ENCODE measurements around the gene KDM6B. TPM values are rescaled to one million over a fixed set of nuclear protein-coding genes. Genes with fewer than 3 reads are reported as not detected.

Gene KDM6B
- total RNA-seq, 1 experiment from 2014 or later = 19.9 TPM

GRCh38 chr17:7867881-7868329 is 33.9 kb downstream of the KDM6B start:
- peaks cover under 1% of the 10 kb centered on the region; the same call in 1 of the 2 replicates for H3K4me1 ChIP-seq (ENCODE audit: control insufficient read depth, insufficient read depth, low read length)
- no peak overlapping the region for H3K27ac ChIP-seq (ENCODE audit: low read length)
- no peaks in the 10 kb centered on the region; the same call in 1 of the 2 replicates for H3K36me3 ChIP-seq (ENCODE audit: control insufficient read depth, insufficient read depth, low read length)
- no peak for DNase-seq (ENCODE audit: low read depth, low spot score)
- ATAC-seq = no peak
- in situ Hi-C loops (cut with HindIII; ENCODE audit: low pct_unique_long_range_greater_than_20kb, low sequenced_read_pairs) (no loop called here), intact Hi-C loops (cut with micrococcal nuclease; ENCODE audit: unreplicated experiment) (no loop called here)
- TF ChIP-seq REST (IDR thresholded peaks at IDR 0.05; ENCODE audit: insufficient read depth in 1 of 2, low read depth in 2 of 2, low read length in 1 of 2) (no peak), TCF7L2 (IDR thresholded peaks at IDR 0.05; ENCODE audit: low read depth, low read length) (no peak), SIN3A (IDR thresholded peaks at IDR 0.05; ENCODE audit: borderline replicate concordance, insufficient read depth, low read depth, low read length) (no peak), CTCF (IDR thresholded peaks at IDR 0.05) (no peak), POLR2AphosphoS5 (IDR thresholded peaks at IDR 0.05; ENCODE audit: low read depth, low read length) (no peak)
- ChIA-PET POLR2A (interaction anchor here (0.7 kb wide), 1 partner anchor 31 kb away, joined by 3 read pairs; no protein-coding TSS in a partner anchor), CTCF (interaction anchor here (0.6 kb wide), 1 partner anchor 113 kb away, joined by 3 read pairs; no protein-coding TSS in a partner anchor)
- BruUV-seq (replicated peaks) = no TSS peak
- peaks cover 4% of the 10 kb centered on the region; the same call in 1 of the 2 replicates for H3K9me3 ChIP-seq (ENCODE audit: control insufficient read depth, insufficient read depth, low read depth, low read length)
- no peaks in the 10 kb centered on the region for H3K27me3 ChIP-seq (ENCODE audit: control insufficient read depth, insufficient read depth, low read length)
- H3K4me3 ChIP-seq (ENCODE audit: low read depth in 2 of 2, low read length in 2 of 2) = no peak overlapping the region

GRCh38 chr17:7873051-7873450 is 39.0 kb downstream of the KDM6B start:
- no peak overlapping the region for H3K27ac ChIP-seq (ENCODE audit: low read length)
- DNase-seq (ENCODE audit: low read depth, low spot score) (no peak), ATAC-seq (no peak)
- no TSS peak for BruUV-seq (replicated peaks)
- CTCF ChIA-PET = no interaction called here
- H3K4me1 ChIP-seq (ENCODE audit: control insufficient read depth, insufficient read depth, low read length) = no peaks in the 10 kb centered on the region
- intact Hi-C loops (cut with micrococcal nuclease; ENCODE audit: unreplicated experiment) = no loop called here
- TF ChIP-seq CTCF (IDR thresholded peaks at IDR 0.05) (no peak), REST (IDR thresholded peaks at IDR 0.05; ENCODE audit: insufficient read depth in 1 of 2, low read depth in 2 of 2, low read length in 1 of 2) (no peak), SIN3A (IDR thresholded peaks at IDR 0.05; ENCODE audit: borderline replicate concordance, insufficient read depth, low read depth, low read length) (no peak)
- H3K36me3 ChIP-seq (ENCODE audit: control insufficient read depth, insufficient read depth, low read length) = peaks cover 7% of the 10 kb centered on the region; the same call in 1 of the 2 replicates
- H3K4me3 ChIP-seq (ENCODE audit: low read depth in 2 of 2, low read length in 2 of 2) = no peak overlapping the region
- in situ Hi-C loops (cut with HindIII; ENCODE audit: low pct_unique_long_range_greater_than_20kb, low sequenced_read_pairs) = no loop called here
- no peaks in the 10 kb centered on the region for H3K27me3 ChIP-seq (ENCODE audit: control insufficient read depth, insufficient read depth, low read length)
- H3K9me3 ChIP-seq (ENCODE audit: control insufficient read depth, insufficient read depth, low read depth, low read length) = no peaks in the 10 kb centered on the region
- POLR2A ChIA-PET = no interaction called here

Data from Panc1 (cell line).